H9 (cell line): ENCODE data around the gene TMEM209. TPM values are rescaled to one million over a fixed set of nuclear protein-coding genes. Genes with fewer than 3 reads are reported as not detected.
A peak's percentile ranks its signal among the peaks of the same experiment; 100 is the strongest.

Source experiments
- DNase-seq: peaks from one replicate; pipeline ENCODE4 v3.0.0-alpha.2; 2017
- H2AFZ ChIP-seq: one replicate; pipeline ENCODE4 v1.6.1; 2013; ENCODE audit warnings: mild to moderate bottlenecking, low read length, control low read depth, moderate library complexity
- H2AK5ac ChIP-seq: 2 replicates; pipeline ENCODE4 v1.6.1; 2013; ENCODE audit warnings: low read length, control low read depth, mixed read lengths; ENCODE audit not compliant: insufficient read length
- H2BK120ac ChIP-seq: one replicate; pipeline ENCODE4 v1.6.1; 2013; ENCODE audit warnings: low read depth, mild to moderate bottlenecking, low read length, control low read depth, inconsistent platforms; ENCODE audit not compliant: poor library complexity, severe bottlenecking
- H2BK12ac ChIP-seq: 2 replicates; pipeline ENCODE4 v1.6.1; 2013; ENCODE audit warnings: low read length, control low read depth, mixed read lengths, low read depth; ENCODE audit not compliant: insufficient read length
- H2BK15ac ChIP-seq: 2 replicates; pipeline ENCODE4 v1.6.1; 2013; ENCODE audit warnings: low read depth, low read length, control low read depth
- H2BK20ac ChIP-seq: one replicate; pipeline ENCODE4 v1.6.1; 2013; ENCODE audit warnings: low read depth, mild to moderate bottlenecking, low read length, control low read depth, inconsistent platforms; ENCODE audit not compliant: poor library complexity, severe bottlenecking
- H2BK5ac ChIP-seq: 2 replicates; pipeline ENCODE4 v1.6.1; 2013; ENCODE audit warnings: low read length, control low read depth, mixed read lengths; ENCODE audit not compliant: insufficient read length
- H3K14ac ChIP-seq: 2 replicates; pipeline ENCODE4 v1.6.1; 2013; ENCODE audit warnings: low read length, control low read depth; ENCODE audit not compliant: insufficient read depth
- H3K18ac ChIP-seq: 2 replicates; pipeline ENCODE4 v1.6.1; 2013; ENCODE audit warnings: low read depth, mild to moderate bottlenecking, mixed read lengths, low read length, control low read depth; ENCODE audit not compliant: insufficient read length
- H3K23ac ChIP-seq: 2 replicates; pipeline ENCODE4 v1.6.1; 2013; ENCODE audit warnings: low read length, control low read depth, mixed read lengths, low read depth; ENCODE audit not compliant: insufficient read length
- H3K23me2 ChIP-seq: 2 replicates; pipeline ENCODE4 v1.6.1; 2013; ENCODE audit warnings: low read depth, mild to moderate bottlenecking, mixed read lengths, low read length, control low read depth; ENCODE audit not compliant: insufficient read length, poor library complexity, severe bottlenecking
- H3K27ac ChIP-seq: 2 replicates; pipeline ENCODE4 v1.5.1; 2013; ENCODE audit warnings: low read length, control low read depth, mixed read lengths, low read depth; ENCODE audit not compliant: insufficient read length
- H3K27me3 ChIP-seq: 2 replicates; pipeline ENCODE4 v1.6.1; 2013; ENCODE audit warnings: low read length, control low read depth, inconsistent platforms; ENCODE audit not compliant: insufficient read depth
- H3K4ac ChIP-seq: 2 replicates; pipeline ENCODE4 v1.6.1; 2013; ENCODE audit warnings: low read depth, mild to moderate bottlenecking, control low read depth, inconsistent platforms, low read length, moderate library complexity
- H3K4me1 ChIP-seq: 2 replicates; pipeline ENCODE4 v1.6.1; 2013; ENCODE audit warnings: low read length, control low read depth, inconsistent platforms; ENCODE audit not compliant: insufficient read depth
- H3K4me2 ChIP-seq: 2 replicates; pipeline ENCODE4 v1.6.1; 2013; ENCODE audit warnings: low read length, control low read depth, mixed read lengths; ENCODE audit not compliant: insufficient read length, insufficient read depth
- H3K56ac ChIP-seq: 2 replicates; pipeline ENCODE4 v1.6.1; 2013; ENCODE audit warnings: low read depth, mild to moderate bottlenecking, mixed read lengths, low read length, control low read depth; ENCODE audit not compliant: insufficient read length
- H3K79me1 ChIP-seq: 2 replicates; pipeline ENCODE4 v1.6.1; 2013; ENCODE audit warnings: low read depth, mild to moderate bottlenecking, moderate library complexity, low read length, control low read depth, inconsistent platforms; ENCODE audit not compliant: insufficient read depth, poor library complexity, severe bottlenecking
- H3K79me2 ChIP-seq: 2 replicates; pipeline ENCODE4 v1.6.1; 2013; ENCODE audit warnings: low read length, control low read depth, inconsistent platforms; ENCODE audit not compliant: insufficient read depth
- H3K9ac ChIP-seq: 2 replicates; pipeline ENCODE4 v1.6.1; 2013; ENCODE audit warnings: low read length, control low read depth, mixed read lengths; ENCODE audit not compliant: insufficient read length; ENCODE audit errors: extremely low read depth
- H3K9me3 ChIP-seq: one replicate; pipeline ENCODE4 v1.6.1; 2013; ENCODE audit warnings: low read depth, low read length, inconsistent platforms; ENCODE audit not compliant: control insufficient read depth
- H3T11ph ChIP-seq: one replicate; pipeline ENCODE4 v1.6.1; 2013; ENCODE audit warnings: mild to moderate bottlenecking, low read length, control low read depth, inconsistent platforms
- H4K20me1 ChIP-seq: one replicate; pipeline ENCODE4 v1.6.1; 2013; ENCODE audit not compliant: control insufficient read depth, insufficient read length, insufficient read depth
- H4K5ac ChIP-seq: 2 replicates; pipeline ENCODE4 v1.6.1; 2013; ENCODE audit warnings: low read depth, mild to moderate bottlenecking, mixed read lengths, low read length, control low read depth; ENCODE audit not compliant: insufficient read length
- H4K8ac ChIP-seq: replicated peaks from 2 replicates; pipeline ENCODE4 v1.6.1; 2013; ENCODE audit warnings: low read length, control low read depth, mixed read lengths, low read depth; ENCODE audit not compliant: insufficient read length
- H4K91ac ChIP-seq: 2 replicates; pipeline ENCODE4 v1.6.1; 2013; ENCODE audit warnings: low read depth, mild to moderate bottlenecking, moderate library complexity, mixed read lengths, low read length, control low read depth; ENCODE audit not compliant: insufficient read length
- H3K27ac Mint-ChIP-seq, 3 experiments: 2 replicates in 2 of 3; 3 replicates in 1 of 3; pipeline ENCODE4 v1.8.0; 2020 to 2021; ENCODE audit warnings: mixed read lengths in 3 of 3, mild to moderate bottlenecking in 1 of 3, moderate library complexity in 1 of 3
- H3K27me3 Mint-ChIP-seq: 2 replicates; pipeline ENCODE4 v1.8.0; 2021; ENCODE audit warnings: low read depth, mild to moderate bottlenecking, moderate library complexity, mixed read lengths
- H3K36me3 Mint-ChIP-seq, 3 experiments: 2 replicates in 2 of 3; 3 replicates in 1 of 3; pipeline ENCODE4 v1.8.0; 2020 to 2021; ENCODE audit warnings: low read depth in 3 of 3, mixed read lengths in 3 of 3; ENCODE audit not compliant: insufficient read depth in 1 of 3
- H3K4me1 Mint-ChIP-seq, 2 experiments: 2 replicates each; pipeline ENCODE4 v1.8.0; 2020; ENCODE audit warnings: mixed read lengths in 2 of 2
- H3K4me3 Mint-ChIP-seq, 2 experiments: 2 replicates in 1 of 2; 3 replicates in 1 of 2; pipeline ENCODE4 v1.8.0; 2020 to 2021; ENCODE audit warnings: mild to moderate bottlenecking in 2 of 2, mixed read lengths in 2 of 2, moderate library complexity in 1 of 2
- H3K9me3 Mint-ChIP-seq, 2 experiments: 2 replicates in 1 of 2; 3 replicates in 1 of 2; pipeline ENCODE4 v1.8.0; 2020; ENCODE audit warnings: mild to moderate bottlenecking in 2 of 2, mixed read lengths in 2 of 2, moderate library complexity in 1 of 2
- CTCF ChIP-seq: fragments of 200-600 bp; sonication (generic); conservative IDR thresholded peaks from 3 replicates; pipeline ENCODE4 v1.8.0; 2021; ENCODE audit warnings: antibody characterized with exemption, mild to moderate bottlenecking
- WGBS: extraction: QIAGEN DNeasy Blood & Tissue Kit; methylation state at CpG from one replicate; pipeline ENCODE4 v1.1.7; 2013; ENCODE audit warnings: missing lambda C conversion rate, low lambda C conversion rate, mixed read lengths; ENCODE audit not compliant: insufficient read length; ENCODE audit errors: extremely low coverage; 5-methylcytosine and 5-hydroxymethylcytosine counted together
- total RNA-seq: library from RNA; stranded (reverse); gene quantifications from 2 replicates; pipeline ENCODE4 v1.2.1, GENCODE V29; 2021

The TMEM209 gene
- total RNA-seq, 1 experiment from 2014 or later, result 30.8 TPM

- Histone ChIP-seq H3K27me3 (no peaks in the 10 kb centered on the region), H2BK20ac (no peak overlapping the region), H3K18ac (no peak overlapping the region), H3K4me2 (no peak overlapping the region), H3K23me2 (no peaks in the 10 kb centered on the region), H4K20me1 (no peaks in the 10 kb centered on the region), H3K23ac (no peak overlapping the region), H2AFZ (no peak overlapping the region), H4K91ac (no peak overlapping the region), H2BK12ac (no peak overlapping the region), H3K27ac (no peak overlapping the region), H3K4ac (no peak overlapping the region), H3K9me3 (no peaks in the 10 kb centered on the region), H2BK15ac (no peak overlapping the region), H2BK5ac (peak overlapping the region; percentile 29), H4K5ac (no peak overlapping the region), H3K9ac (no peak overlapping the region), H3K79me2 (no peaks in the 10 kb centered on the region), H3T11ph (no peak overlapping the region), H3K4me1 (no peaks in the 10 kb centered on the region), H4K8ac (no peak overlapping the region), H3K56ac (no peak overlapping the region), H3K79me1 (no peaks in the 10 kb centered on the region), H2AK5ac (no peak overlapping the region), H3K14ac (no peak overlapping the region), H2BK120ac (no peak overlapping the region)
- no peak for DNase-seq
- WGBS, result no CpG with 5 or more reads among the region's 8 CpGs
- H3K4me3 Mint-ChIP-seq, result no peak overlapping the region
- H3K27me3 Mint-ChIP-seq, result no peaks in the 10 kb centered on the region
- no peaks in the 10 kb centered on the region for H3K4me1 Mint-ChIP-seq
- no peak overlapping the region for H3K27ac Mint-ChIP-seq
- peaks cover 23 to 66% (median 61%) of the 10 kb centered on the region in 3 experiments for H3K36me3 Mint-ChIP-seq
- TF ChIP-seq CTCF, result no peak
- H3K9me3 Mint-ChIP-seq, result peaks cover 4 to 5% of the 10 kb centered on the region in 2 experiments; a peak in 3 of 5 replicates
Measured at GRCh38 chr7:130160455-130160854, 44.8 kb downstream of the TMEM209 start.
